Measurements from ENCODE around the gene PSORS1C1.
A peak's percentile ranks its signal among the peaks of the same experiment; 100 is the strongest.

Gene PSORS1C1

DNA sequence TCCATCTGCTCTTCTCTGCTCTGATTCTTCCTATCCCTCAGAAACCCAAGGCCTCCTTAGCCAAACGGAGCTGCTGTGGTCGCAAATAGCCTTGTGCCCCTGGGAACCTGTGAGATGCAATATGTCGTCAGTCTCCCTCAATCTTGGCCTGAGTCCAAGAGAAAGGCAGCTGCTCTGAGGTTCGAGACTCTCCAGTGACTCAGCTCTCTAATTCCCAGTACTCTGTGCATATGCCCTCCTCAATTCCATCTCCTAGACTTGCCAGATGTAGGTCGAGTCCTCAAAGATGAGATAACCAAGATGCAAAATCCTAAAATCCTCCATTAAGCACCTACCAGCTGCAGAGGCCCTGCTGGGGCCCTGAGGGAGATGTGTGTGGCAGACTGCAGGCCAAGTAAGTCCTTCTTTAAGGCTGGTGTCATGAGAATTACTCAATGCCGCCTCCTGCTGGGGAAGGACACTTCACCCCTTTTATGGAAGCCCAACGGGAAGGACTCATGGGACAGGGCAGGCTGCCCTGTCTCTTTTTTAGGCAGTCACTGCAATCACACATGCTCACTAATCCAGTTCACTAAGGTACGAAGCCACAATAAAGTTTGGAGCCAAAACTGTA lies 30.8 kb upstream of the PSORS1C1 start:
- DNase-seq (ENCODE audit: insufficient read length) (no peak), FAIRE-seq (peak; percentile 17)
- TF ChIP-seq POLR2AphosphoS5 (IDR thresholded peaks at IDR 0.05; ENCODE audit: low read depth, low read length) (no peak), POLR2A (IDR thresholded peaks at IDR 0.05; ENCODE audit: low read depth, low read length) (no peak), TAF1 (IDR thresholded peaks at IDR 0.05; ENCODE audit: borderline replicate concordance, low read depth, low read length) (no peak)

DNA sequence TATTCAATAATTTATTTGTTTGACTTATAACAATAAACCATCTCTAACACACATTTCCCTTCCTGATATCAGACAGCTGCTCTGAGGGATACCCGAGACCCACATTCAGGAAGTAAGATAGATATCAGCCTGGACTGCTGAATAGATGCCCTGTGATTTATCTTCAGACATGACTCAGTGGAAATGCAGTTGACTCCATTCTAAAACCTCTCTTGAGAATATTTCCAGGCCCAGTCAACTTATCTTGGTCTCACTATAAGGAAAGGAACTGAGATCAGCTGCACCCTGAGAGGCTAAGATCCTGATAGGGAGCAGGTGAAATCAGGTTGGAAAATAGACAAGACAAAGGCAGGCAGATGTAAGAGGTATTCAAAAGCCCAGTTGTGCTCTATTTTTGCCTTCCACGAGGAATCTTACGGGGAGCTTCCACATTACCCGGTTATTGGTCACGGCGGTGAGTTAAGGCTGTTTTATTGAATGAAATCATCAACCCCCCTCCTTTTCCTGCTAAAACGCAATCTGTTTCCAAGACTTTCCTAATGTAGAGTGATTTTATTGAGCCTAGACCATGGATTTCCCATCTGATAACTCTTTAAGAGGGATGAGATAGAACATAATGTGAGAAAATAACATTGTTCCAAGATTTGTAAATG lies 27.7 kb upstream of the PSORS1C1 start:
- TF ChIP-seq TAF1 (IDR thresholded peaks at IDR 0.05; ENCODE audit: borderline replicate concordance, low read depth, low read length) (no peak), POLR2A (IDR thresholded peaks at IDR 0.05; ENCODE audit: low read depth, low read length) (no peak), POLR2AphosphoS5 (IDR thresholded peaks at IDR 0.05; ENCODE audit: low read depth, low read length) (no peak)
- no peak for DNase-seq (ENCODE audit: insufficient read length)
- no peak for FAIRE-seq

DNA sequence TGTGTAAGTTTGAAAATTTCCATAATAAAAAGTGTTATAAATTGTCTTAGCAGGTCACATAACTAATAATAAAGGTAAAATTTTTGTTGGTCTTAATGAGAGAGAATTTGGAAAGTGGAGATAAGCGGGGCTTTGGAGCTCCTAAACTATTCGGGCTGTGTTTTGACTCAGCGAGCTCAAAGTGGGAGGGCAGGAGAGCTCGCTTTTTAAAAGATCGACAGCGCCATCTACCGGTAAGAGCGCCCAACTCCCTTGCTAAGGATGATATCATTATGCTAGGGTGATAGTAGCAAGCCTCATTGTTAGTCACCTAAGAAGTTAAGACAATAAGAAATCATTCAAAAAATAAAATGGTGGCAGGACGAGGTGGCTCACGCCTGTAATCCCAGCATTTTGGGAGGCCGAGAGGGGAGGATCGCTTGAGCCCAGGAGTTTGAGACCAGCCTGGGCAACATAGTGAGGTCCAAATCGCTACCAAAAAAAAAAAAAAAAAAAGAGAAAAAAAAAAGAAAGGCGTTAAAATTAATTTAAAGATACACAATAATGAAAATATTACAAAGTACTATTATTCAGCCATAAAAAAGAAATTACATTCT lies 27.0 kb upstream of the PSORS1C1 start:
- TF ChIP-seq POLR2AphosphoS5 (IDR thresholded peaks at IDR 0.05; ENCODE audit: low read depth, low read length): no peak
- no peak for TF ChIP-seq TAF1 (IDR thresholded peaks at IDR 0.05; ENCODE audit: borderline replicate concordance, low read depth, low read length)
- no peak for TF ChIP-seq POLR2A (IDR thresholded peaks at IDR 0.05; ENCODE audit: low read depth, low read length)
- DNase-seq (ENCODE audit: insufficient read length) (peak; percentile 60), FAIRE-seq (no peak)

DNA sequence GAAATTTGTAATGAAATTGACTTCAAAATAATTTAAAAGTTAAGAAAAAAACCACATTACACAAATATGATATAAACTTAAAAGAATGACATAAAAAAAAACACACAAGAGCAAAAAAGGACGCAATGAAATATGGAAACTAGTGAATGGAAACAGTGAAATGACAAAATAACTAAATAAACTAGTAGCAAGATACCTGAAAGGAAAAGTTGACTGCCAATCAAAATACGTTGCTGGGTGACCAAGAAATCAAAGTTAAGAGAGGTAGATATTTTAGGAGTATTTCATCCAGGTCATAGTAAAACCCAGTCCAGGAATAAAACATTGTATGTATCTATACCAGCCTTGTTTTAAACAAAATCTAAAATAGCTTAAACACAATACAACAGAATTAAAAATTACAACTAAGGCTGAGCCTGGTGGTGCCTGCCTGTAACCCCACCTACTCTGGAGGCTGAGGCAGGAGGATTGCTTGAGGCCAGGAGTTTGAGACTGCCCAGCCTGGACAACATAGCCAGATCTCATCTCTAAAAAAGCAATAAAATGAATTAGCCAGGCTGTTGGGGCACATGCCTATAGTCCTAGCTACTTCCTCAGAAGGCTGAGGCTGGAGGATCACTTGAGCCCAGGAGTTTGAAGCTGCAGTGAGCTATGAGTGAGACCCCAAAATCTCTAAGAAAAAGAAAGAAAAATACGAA lies 24.2 kb upstream of the PSORS1C1 start:
- DNase-seq (ENCODE audit: insufficient read length): no peak
- no peak for FAIRE-seq
- no peak for TF ChIP-seq POLR2AphosphoS5 (IDR thresholded peaks at IDR 0.05; ENCODE audit: low read depth, low read length)
- no peak for TF ChIP-seq TAF1 (IDR thresholded peaks at IDR 0.05; ENCODE audit: borderline replicate concordance, low read depth, low read length)
- no peak for TF ChIP-seq POLR2A (IDR thresholded peaks at IDR 0.05; ENCODE audit: low read depth, low read length)

DNA sequence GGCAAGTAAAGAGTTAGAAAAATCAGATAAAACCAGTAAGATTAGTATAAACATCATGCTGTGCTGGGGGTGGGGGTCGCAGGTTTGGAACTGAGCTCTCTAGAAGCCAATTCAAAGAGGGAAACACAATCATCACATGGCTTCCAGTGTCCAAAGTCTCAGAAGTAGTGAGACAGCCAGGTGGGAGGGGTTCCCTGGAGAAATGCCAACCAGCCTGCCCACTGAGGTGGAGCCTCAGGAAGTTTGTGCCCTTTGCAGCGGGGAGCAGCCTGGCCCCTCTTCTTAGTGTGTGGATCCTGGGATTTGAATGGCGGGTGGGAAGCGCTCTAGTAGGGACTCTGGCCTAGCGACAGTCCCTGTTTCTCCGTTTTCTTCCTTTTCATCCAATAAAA lies 23.6 kb upstream of the PSORS1C1 start:
- no peak for TF ChIP-seq POLR2AphosphoS5 (IDR thresholded peaks at IDR 0.05; ENCODE audit: low read depth, low read length)
- no peak for TF ChIP-seq TAF1 (IDR thresholded peaks at IDR 0.05; ENCODE audit: borderline replicate concordance, low read depth, low read length)
- TF ChIP-seq POLR2A (IDR thresholded peaks at IDR 0.05; ENCODE audit: low read depth, low read length): no peak
- FAIRE-seq: no peak

DNA sequence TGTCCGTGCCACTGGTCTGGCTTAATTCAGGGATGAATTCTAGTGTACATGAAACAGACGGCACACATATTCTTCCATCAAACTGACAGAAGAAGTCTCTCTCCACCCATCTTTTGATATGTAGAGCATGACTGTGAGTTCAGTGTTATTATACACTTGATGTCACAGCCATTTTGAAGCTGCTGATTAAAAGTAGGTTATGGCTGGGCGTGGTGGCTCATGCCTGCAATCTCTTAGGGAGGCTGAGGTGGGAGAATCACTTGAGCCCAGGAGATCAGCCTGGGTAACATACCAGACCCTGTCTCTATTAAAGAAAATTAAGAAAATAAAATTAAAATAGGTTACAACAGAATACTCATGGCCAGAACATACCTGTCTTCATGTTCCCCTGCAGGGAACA lies 22.9 kb upstream of the PSORS1C1 start:
- TF ChIP-seq POLR2AphosphoS5 (IDR thresholded peaks at IDR 0.05; ENCODE audit: low read depth, low read length) (no peak), POLR2A (IDR thresholded peaks at IDR 0.05; ENCODE audit: low read depth, low read length) (no peak), TAF1 (IDR thresholded peaks at IDR 0.05; ENCODE audit: borderline replicate concordance, low read depth, low read length) (no peak)
- DNase-seq (ENCODE audit: insufficient read length): no peak
- FAIRE-seq: no peak

More for the DNA sequence above, 23.6 kb upstream of the PSORS1C1 start:
- no peak for DNase-seq (ENCODE audit: insufficient read length)

DNA sequence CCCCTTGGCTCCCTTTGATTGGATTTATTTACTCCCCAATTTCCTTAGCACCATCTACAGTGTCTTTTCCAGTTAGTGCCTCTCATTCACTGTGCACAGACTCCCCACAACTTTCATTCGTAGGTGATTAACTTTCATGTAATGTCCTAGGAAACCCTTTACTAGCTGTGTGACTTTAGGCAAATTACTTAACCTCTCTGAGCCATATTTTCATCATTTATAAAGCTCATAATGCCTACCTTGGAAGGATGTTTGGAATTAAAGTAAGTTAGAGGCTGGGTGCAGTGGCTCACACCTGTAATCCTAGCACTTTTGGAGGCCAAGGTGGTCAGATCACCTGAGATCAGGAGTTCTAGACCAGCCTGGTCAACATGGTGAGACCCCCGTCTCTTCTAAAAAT lies 22.4 kb upstream of the PSORS1C1 start:
- DNase-seq (ENCODE audit: insufficient read length) (no peak), FAIRE-seq (no peak)
- TF ChIP-seq POLR2A (IDR thresholded peaks at IDR 0.05; ENCODE audit: low read depth, low read length) (no peak), POLR2AphosphoS5 (IDR thresholded peaks at IDR 0.05; ENCODE audit: low read depth, low read length) (no peak)

DNA sequence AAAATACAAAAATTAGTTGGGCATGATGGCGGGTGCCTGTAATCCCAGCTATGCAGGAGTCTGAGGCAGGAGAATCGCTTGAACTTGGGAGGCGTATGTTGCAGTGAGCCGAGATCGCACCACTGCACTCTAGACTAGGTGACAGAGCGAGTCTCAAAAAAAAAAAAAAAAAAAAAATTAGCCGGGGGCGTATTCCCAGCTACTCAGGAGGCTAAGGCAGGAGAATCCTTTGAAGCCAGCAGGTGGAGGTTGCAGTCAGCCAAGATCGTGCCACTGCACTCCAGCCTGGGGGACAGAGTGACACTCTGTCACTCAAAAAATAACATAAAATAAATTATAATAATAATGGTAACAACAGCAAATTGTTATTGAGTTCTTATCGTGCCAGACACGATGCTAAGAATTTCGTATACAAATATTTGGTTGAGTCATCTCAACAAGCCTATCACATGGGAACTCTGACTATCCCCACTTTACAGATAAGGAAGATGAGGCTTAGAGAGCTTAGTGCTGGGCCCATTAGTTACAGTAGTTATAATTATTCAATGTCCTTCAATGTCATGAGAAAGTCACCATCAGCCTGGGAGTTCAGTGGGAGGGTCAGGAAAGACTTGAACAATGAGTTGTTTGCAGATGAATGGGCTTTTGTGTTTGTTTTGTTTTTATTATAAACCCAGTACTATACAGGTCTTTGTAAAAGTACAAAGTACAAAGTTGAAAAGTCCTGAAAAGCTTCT lies 21.7 kb upstream of the PSORS1C1 start:
- no peak for TF ChIP-seq TAF1 (IDR thresholded peaks at IDR 0.05; ENCODE audit: borderline replicate concordance, low read depth, low read length)
- TF ChIP-seq POLR2A (IDR thresholded peaks at IDR 0.05; ENCODE audit: low read depth, low read length): no peak
- no peak for TF ChIP-seq POLR2AphosphoS5 (IDR thresholded peaks at IDR 0.05; ENCODE audit: low read depth, low read length)
- FAIRE-seq: no peak

DNA sequence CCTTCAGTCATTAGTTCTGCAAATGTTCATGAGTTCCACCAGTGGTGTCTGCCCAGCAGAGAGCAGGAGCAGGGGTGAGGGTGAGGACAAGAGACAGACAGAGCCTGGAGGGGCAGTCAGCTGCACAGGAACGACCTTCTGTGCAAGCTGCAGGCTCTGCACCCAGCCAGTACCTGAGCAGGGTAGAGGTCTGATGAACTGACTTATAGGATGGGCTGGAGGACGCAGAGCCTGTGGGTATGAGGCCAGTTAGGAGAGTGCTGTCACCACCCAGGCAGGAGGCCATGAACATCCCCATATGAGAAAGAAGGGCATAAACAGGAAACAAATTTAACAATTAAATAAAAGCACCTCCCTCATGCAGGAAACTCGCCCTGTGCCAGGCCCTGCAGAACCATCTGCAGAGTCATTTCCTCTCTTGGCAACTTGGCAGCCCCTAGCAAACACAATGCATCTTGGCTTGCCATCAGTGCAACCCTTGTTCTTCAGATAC lies 20.2 kb upstream of the PSORS1C1 start:
- DNase-seq (ENCODE audit: insufficient read length) (no peak), FAIRE-seq (no peak)
- no peak for TF ChIP-seq POLR2A (IDR thresholded peaks at IDR 0.05; ENCODE audit: low read depth, low read length)
- no peak for TF ChIP-seq TAF1 (IDR thresholded peaks at IDR 0.05; ENCODE audit: borderline replicate concordance, low read depth, low read length)
- TF ChIP-seq POLR2AphosphoS5 (IDR thresholded peaks at IDR 0.05; ENCODE audit: low read depth, low read length): no peak

More for the DNA sequence above, 21.7 kb upstream of the PSORS1C1 start:
- no peak for DNase-seq (ENCODE audit: insufficient read length)

DNA sequence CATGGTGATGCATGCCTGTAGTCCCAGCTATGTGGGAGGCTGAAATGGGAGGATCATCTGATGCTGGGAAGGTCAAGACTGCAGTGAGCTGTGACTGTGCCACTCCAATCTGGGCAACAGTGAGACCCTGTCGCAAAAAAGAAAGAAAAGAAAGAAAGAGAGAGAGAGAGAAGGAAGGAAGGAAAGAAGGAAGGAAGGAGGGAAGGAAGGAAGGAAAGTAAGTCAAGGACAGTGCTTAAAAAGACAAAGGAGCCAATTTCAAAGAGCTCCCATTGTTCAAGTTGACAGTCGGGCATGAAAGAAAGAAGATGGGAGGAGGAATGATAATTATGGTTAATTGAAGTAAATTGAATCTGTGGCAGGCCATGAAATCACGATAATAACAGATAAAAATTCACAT lies 18.4 kb upstream of the PSORS1C1 start:
- no peak for DNase-seq (ENCODE audit: insufficient read length)
- TF ChIP-seq POLR2AphosphoS5 (IDR thresholded peaks at IDR 0.05; ENCODE audit: low read depth, low read length) (no peak), TAF1 (IDR thresholded peaks at IDR 0.05; ENCODE audit: borderline replicate concordance, low read depth, low read length) (no peak)
- FAIRE-seq: no peak

DNA sequence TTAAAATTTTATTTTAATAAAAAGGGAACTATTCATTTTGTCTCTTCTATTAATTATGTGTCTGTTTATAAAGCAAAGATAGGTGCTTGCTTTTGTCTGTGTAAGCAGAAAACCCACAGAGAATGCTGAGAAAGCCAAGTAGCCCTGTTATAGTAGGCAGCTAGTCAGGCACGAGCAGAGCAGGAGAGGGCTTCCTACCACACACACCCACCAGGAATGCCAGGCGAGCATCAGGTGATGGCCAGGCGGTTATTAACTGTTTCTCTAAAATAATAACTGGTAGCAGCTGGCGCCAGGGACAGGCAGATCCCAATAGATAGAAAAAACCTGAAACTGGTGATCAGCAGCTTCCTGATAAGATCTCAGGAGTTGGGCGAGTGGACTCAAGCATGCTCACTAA lies 17.9 kb upstream of the PSORS1C1 start:
- DNase-seq (ENCODE audit: insufficient read length) (no peak), FAIRE-seq (no peak)
- TF ChIP-seq TAF1 (IDR thresholded peaks at IDR 0.05; ENCODE audit: borderline replicate concordance, low read depth, low read length): no peak
- TF ChIP-seq POLR2A (IDR thresholded peaks at IDR 0.05; ENCODE audit: low read depth, low read length): no peak
- no peak for TF ChIP-seq POLR2AphosphoS5 (IDR thresholded peaks at IDR 0.05; ENCODE audit: low read depth, low read length)
